ENCODE data around the gene PERP.

PERP gene

DNA sequence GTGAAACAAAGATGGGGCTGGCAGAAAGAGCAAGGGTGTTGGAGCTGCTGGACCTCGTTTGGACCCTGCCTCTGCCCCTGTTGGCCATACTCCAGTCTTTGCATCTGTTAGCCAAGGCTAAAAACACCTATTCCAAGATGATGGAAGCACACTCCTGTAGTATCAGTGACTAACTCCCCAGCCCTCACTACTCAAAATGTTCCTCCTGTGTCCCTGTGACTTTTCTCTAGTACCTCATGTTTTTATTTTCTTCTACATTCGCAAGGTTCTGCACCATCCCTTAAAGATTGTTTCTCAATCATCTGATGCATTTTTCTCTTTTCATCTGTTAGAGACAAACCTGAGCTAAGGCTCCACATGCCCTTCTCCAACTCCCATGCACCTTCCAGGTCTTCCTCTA is 8.9 kb downstream of the PERP start:
- no peak for TF ChIP-seq CTCF (IDR thresholded peaks at IDR 0.05; ENCODE audit: borderline replicate concordance, control extremely low read depth, extremely low read depth, insufficient read depth, missing control alignments)
- in situ Hi-C loops (cut with MboI; ENCODE audit: low sequenced_read_pairs, unreplicated experiment), result no loop called here
- no peak for DNase-seq (ENCODE audit: low spot score)

DNA sequence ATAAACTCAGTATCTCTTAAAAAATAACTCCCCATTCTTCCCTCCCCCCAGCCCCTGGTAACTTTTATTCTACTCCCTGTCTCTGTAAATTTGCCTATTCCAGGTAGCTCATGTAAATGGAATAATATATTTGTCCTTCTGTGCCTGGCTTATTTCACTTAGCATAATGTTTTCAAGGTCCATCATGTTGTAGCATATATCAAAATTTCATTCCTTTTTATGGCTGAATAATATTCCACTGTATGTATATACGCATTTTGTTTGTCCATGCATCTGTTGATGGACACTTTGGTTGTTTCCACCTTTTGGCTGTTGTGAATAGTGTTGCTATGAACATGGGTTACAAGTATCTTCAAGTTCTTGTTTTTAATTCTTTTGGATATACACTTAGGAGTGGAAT is 13.0 kb downstream of the PERP start:
- in situ Hi-C loops (cut with MboI; ENCODE audit: low sequenced_read_pairs, unreplicated experiment), result no loop called here

DNA sequence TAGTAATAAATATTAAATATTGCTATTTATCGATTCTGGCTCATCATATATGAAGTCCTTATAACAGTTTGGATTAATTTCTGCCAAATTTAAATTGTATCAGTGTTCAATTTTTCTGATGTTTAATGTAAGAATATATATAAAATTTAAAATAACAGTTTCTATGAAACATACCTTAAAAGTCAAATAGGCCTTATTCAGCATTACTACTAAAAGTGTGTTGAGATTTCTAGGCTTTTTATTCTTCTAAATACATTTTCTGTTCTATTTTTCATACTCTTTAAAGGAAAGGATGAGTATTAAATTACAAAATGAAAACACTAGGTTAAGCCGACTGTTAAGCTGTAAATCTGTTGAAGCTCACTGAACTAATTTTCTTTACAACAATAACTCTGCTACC is 13.6 kb downstream of the PERP start:
- in situ Hi-C loops (cut with MboI; ENCODE audit: low sequenced_read_pairs, unreplicated experiment), result no loop called here
- no peak for DNase-seq (ENCODE audit: low spot score)
- no peak for TF ChIP-seq CTCF (IDR thresholded peaks at IDR 0.05; ENCODE audit: borderline replicate concordance, control extremely low read depth, extremely low read depth, insufficient read depth, missing control alignments)

More for the DNA sequence above, 13.0 kb downstream of the PERP start:
- DNase-seq (ENCODE audit: low spot score), result no peak
- TF ChIP-seq CTCF (IDR thresholded peaks at IDR 0.05; ENCODE audit: borderline replicate concordance, control extremely low read depth, extremely low read depth, insufficient read depth, missing control alignments), result no peak

GRCh38 chr6:138092686-138093085 is 14.5 kb downstream of the PERP start:
- no peak for DNase-seq (ENCODE audit: low spot score)
- in situ Hi-C loops (cut with MboI; ENCODE audit: low sequenced_read_pairs, unreplicated experiment), result no loop called here

GRCh38 chr6:138089325-138089724 is 17.9 kb downstream of the PERP start:
- TF ChIP-seq CTCF (IDR thresholded peaks at IDR 0.05; ENCODE audit: borderline replicate concordance, control extremely low read depth, extremely low read depth, insufficient read depth, missing control alignments), result no peak
- no peak for DNase-seq (ENCODE audit: low spot score)
- in situ Hi-C loops (cut with MboI; ENCODE audit: low sequenced_read_pairs, unreplicated experiment), result no loop called here

More at GRCh38 chr6:138092686-138093085, 14.5 kb downstream of the PERP start:
- TF ChIP-seq CTCF (IDR thresholded peaks at IDR 0.05; ENCODE audit: borderline replicate concordance, control extremely low read depth, extremely low read depth, insufficient read depth, missing control alignments), result no peak

- DNase-seq (ENCODE audit: low spot score), result no peak
These were observed 18.9 kb downstream of the PERP start for GRCh38 chr6:138088326-138088762.

More at GRCh38 chr6:138088326-138088762, 18.9 kb downstream of the PERP start:
- no peak for TF ChIP-seq CTCF (IDR thresholded peaks at IDR 0.05; ENCODE audit: borderline replicate concordance, control extremely low read depth, extremely low read depth, insufficient read depth, missing control alignments)
- in situ Hi-C loops (cut with MboI; ENCODE audit: low sequenced_read_pairs, unreplicated experiment), result no loop called here

Data from GM13976 (cell line).